Measurements from ENCODE around the gene GRB10.

Gene GRB10

GRCh38 chr7:50723888-50724287, 58.8 kb downstream of the GRB10 start:
- ChIA-PET CTCF (no interaction called here), POLR2A (no interaction called here)
- no peak for DNase-seq (ENCODE audit: extremely low spot score)
- TF ChIP-seq ELF4 (IDR thresholded peaks at IDR 0.05) (no peak), SUZ12 (IDR thresholded peaks at IDR 0.05) (no peak), CTBP1 (IDR thresholded peaks at IDR 0.05; ENCODE audit: borderline replicate concordance) (no peak)

- CTCF ChIA-PET, result no interaction called here
- TF ChIP-seq SUZ12 (IDR thresholded peaks at IDR 0.05), result no peak
- TF ChIP-seq L3MBTL2 (conservative IDR thresholded peaks at IDR 0.05), result no peak
- no peak for TF ChIP-seq PKNOX1 (IDR thresholded peaks at IDR 0.05)
- POLR2A ChIA-PET, result no interaction called here
- DNase-seq (ENCODE audit: extremely low spot score), result no peak
Observed at GRCh38 chr7:50723173-50723572, 59.5 kb downstream of the GRB10 start.

- ChIA-PET POLR2A (no interaction called here), CTCF (no interaction called here)
- DNase-seq (ENCODE audit: extremely low spot score), result no peak
- TF ChIP-seq FOXA1 (IDR thresholded peaks at IDR 0.05), result no peak
- TF ChIP-seq FOXK2 (IDR thresholded peaks at IDR 0.05), result no peak
- TF ChIP-seq ELF4 (IDR thresholded peaks at IDR 0.05), result no peak
- TF ChIP-seq TARDBP (IDR thresholded peaks at IDR 0.05), result no peak
- TF ChIP-seq PKNOX1 (IDR thresholded peaks at IDR 0.05), result no peak
- no peak for TF ChIP-seq NFRKB (IDR thresholded peaks at IDR 0.05)
- TF ChIP-seq FOXM1 (IDR thresholded peaks at IDR 0.05; ENCODE audit: borderline replicate concordance), result no peak
- no peak for TF ChIP-seq CTBP1 (IDR thresholded peaks at IDR 0.05; ENCODE audit: borderline replicate concordance)
- no peak for TF ChIP-seq ARNT (IDR thresholded peaks at IDR 0.05)
- no peak for TF ChIP-seq LEF1 (IDR thresholded peaks at IDR 0.05; ENCODE audit: borderline replicate concordance)
- TF ChIP-seq BHLHE40 (IDR thresholded peaks at IDR 0.05; ENCODE audit: borderline replicate concordance), result no peak
- TF ChIP-seq HDGF (IDR thresholded peaks at IDR 0.05; ENCODE audit: borderline replicate concordance), result no peak
- no peak for TF ChIP-seq L3MBTL2 (conservative IDR thresholded peaks at IDR 0.05)
- TF ChIP-seq SUZ12 (IDR thresholded peaks at IDR 0.05), result no peak
Observed at GRCh38 chr7:50721661-50722259, 60.9 kb downstream of the GRB10 start.

GRCh38 chr7:50721160-50721559, 61.5 kb downstream of the GRB10 start:
- ChIA-PET POLR2A (no interaction called here), CTCF (interaction anchor here (0.6 kb wide), 1 partner anchor 237 kb away, joined by 8 read pairs; no protein-coding TSS in a partner anchor)
- DNase-seq (ENCODE audit: extremely low spot score), result no peak
- TF ChIP-seq ZNF384 (IDR thresholded peaks at IDR 0.05) (no peak), FOXA1 (IDR thresholded peaks at IDR 0.05) (no peak), CTBP1 (IDR thresholded peaks at IDR 0.05; ENCODE audit: borderline replicate concordance) (no peak)

GRCh38 chr7:50720295-50720694, 62.4 kb downstream of the GRB10 start:
- ChIA-PET POLR2A (no interaction called here), CTCF (no interaction called here)
- no peak for DNase-seq (ENCODE audit: extremely low spot score)
- no peak for TF ChIP-seq FOXM1 (IDR thresholded peaks at IDR 0.05; ENCODE audit: borderline replicate concordance)
- no peak for TF ChIP-seq ZNF384 (IDR thresholded peaks at IDR 0.05)
- TF ChIP-seq FOXA1 (IDR thresholded peaks at IDR 0.05), result no peak
- TF ChIP-seq FOXK2 (IDR thresholded peaks at IDR 0.05), result no peak

GRCh38 chr7:50718876-50719275, 63.8 kb downstream of the GRB10 start:
- CTCF ChIA-PET, result no interaction called here
- TF ChIP-seq BHLHE40 (IDR thresholded peaks at IDR 0.05; ENCODE audit: borderline replicate concordance) (no peak), SUZ12 (IDR thresholded peaks at IDR 0.05) (no peak), ARNT (IDR thresholded peaks at IDR 0.05) (no peak), FOXM1 (IDR thresholded peaks at IDR 0.05; ENCODE audit: borderline replicate concordance) (no peak), CTBP1 (IDR thresholded peaks at IDR 0.05; ENCODE audit: borderline replicate concordance) (no peak)
- POLR2A ChIA-PET, result interaction anchor here (0.7 kb wide), 1 partner anchor 1466 kb away, joined by 3 read pairs; no protein-coding TSS in a partner anchor
- no peak for DNase-seq (ENCODE audit: extremely low spot score)

- CTCF ChIA-PET, result no interaction called here
- POLR2A ChIA-PET, result interaction anchor here (0.7 kb wide), 1 partner anchor 1467 kb away, joined by 3 read pairs; no protein-coding TSS in a partner anchor
- TF ChIP-seq LEF1 (IDR thresholded peaks at IDR 0.05; ENCODE audit: borderline replicate concordance), result no peak
- TF ChIP-seq FOXM1 (IDR thresholded peaks at IDR 0.05; ENCODE audit: borderline replicate concordance), result no peak
- TF ChIP-seq FOXK2 (IDR thresholded peaks at IDR 0.05), result no peak
- no peak for TF ChIP-seq NFRKB (IDR thresholded peaks at IDR 0.05)
- TF ChIP-seq SP1 (IDR thresholded peaks at IDR 0.05), result no peak
- no peak for TF ChIP-seq ZNF384 (IDR thresholded peaks at IDR 0.05)
- no peak for TF ChIP-seq SUZ12 (IDR thresholded peaks at IDR 0.05)
- TF ChIP-seq ARNT (IDR thresholded peaks at IDR 0.05), result no peak
- no peak for TF ChIP-seq FOXA1 (IDR thresholded peaks at IDR 0.05)
- no peak for TF ChIP-seq L3MBTL2 (conservative IDR thresholded peaks at IDR 0.05)
- no peak for DNase-seq (ENCODE audit: extremely low spot score)
Observed at GRCh38 chr7:50718311-50718710, 64.4 kb downstream of the GRB10 start.

GRCh38 chr7:50717181-50717580, 65.5 kb downstream of the GRB10 start:
- no peak for DNase-seq (ENCODE audit: extremely low spot score)
- ChIA-PET POLR2A (no interaction called here), CTCF (no interaction called here)

More at GRCh38 chr7:50717181-50717580, 65.5 kb downstream of the GRB10 start:
- no peak for TF ChIP-seq FOXA1 (IDR thresholded peaks at IDR 0.05)
- TF ChIP-seq BHLHE40 (IDR thresholded peaks at IDR 0.05; ENCODE audit: borderline replicate concordance), result no peak
- TF ChIP-seq FOXK2 (IDR thresholded peaks at IDR 0.05), result no peak
- TF ChIP-seq NFRKB (IDR thresholded peaks at IDR 0.05), result no peak
- TF ChIP-seq ZNF384 (IDR thresholded peaks at IDR 0.05), result no peak
- TF ChIP-seq ELF4 (IDR thresholded peaks at IDR 0.05), result no peak
- no peak for TF ChIP-seq ARNT (IDR thresholded peaks at IDR 0.05)
- TF ChIP-seq L3MBTL2 (conservative IDR thresholded peaks at IDR 0.05), result no peak
- TF ChIP-seq HDGF (IDR thresholded peaks at IDR 0.05; ENCODE audit: borderline replicate concordance), result no peak
- TF ChIP-seq SUZ12 (IDR thresholded peaks at IDR 0.05), result no peak
- no peak for TF ChIP-seq SP1 (IDR thresholded peaks at IDR 0.05)
- TF ChIP-seq FOXM1 (IDR thresholded peaks at IDR 0.05; ENCODE audit: borderline replicate concordance), result no peak
- TF ChIP-seq PKNOX1 (IDR thresholded peaks at IDR 0.05), result no peak
- no peak for TF ChIP-seq LEF1 (IDR thresholded peaks at IDR 0.05; ENCODE audit: borderline replicate concordance)
- TF ChIP-seq CTBP1 (IDR thresholded peaks at IDR 0.05; ENCODE audit: borderline replicate concordance), result no peak
- TF ChIP-seq TARDBP (IDR thresholded peaks at IDR 0.05), result no peak
